ENCODE results near the gene KLHL6.

- no peak for TF ChIP-seq CTCF (IDR thresholded peaks at IDR 0.05)
- no peak for TF ChIP-seq ZBTB43 (CRISPR knock-in tag; IDR thresholded peaks at IDR 0.05)
- no peak for TF ChIP-seq ZNF263 (CRISPR knock-in tag; IDR thresholded peaks at IDR 0.05; ENCODE audit: low read depth)
- TF ChIP-seq, protein P1, sequence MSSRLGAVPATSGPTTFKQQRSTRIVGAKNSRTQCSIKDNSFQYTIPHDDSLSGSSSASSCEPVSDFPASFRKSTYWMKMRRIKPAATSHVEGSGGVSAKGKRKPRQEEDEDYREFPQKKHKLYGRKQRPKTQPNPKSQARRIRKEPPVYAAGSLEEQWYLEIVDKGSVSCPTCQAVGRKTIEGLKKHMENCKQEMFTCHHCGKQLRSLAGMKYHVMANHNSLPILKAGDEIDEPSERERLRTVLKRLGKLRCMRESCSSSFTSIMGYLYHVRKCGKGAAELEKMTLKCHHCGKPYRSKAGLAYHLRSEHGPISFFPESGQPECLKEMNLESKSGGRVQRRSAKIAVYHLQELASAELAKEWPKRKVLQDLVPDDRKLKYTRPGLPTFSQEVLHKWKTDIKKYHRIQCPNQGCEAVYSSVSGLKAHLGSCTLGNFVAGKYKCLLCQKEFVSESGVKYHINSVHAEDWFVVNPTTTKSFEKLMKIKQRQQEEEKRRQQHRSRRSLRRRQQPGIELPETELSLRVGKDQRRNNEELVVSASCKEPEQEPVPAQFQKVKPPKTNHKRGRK (CRISPR knock-in tag; IDR thresholded peaks at IDR 0.05; ENCODE audit: borderline replicate concordance), result no peak
- TF ChIP-seq KAT7 (CRISPR knock-in tag; IDR thresholded peaks at IDR 0.05; ENCODE audit: borderline replicate concordance), result no peak
- TF ChIP-seq NR2C2 (CRISPR knock-in tag; IDR thresholded peaks at IDR 0.05), result no peak
- TF ChIP-seq JUN (CRISPR knock-in tag; IDR thresholded peaks at IDR 0.05), result no peak
- TF ChIP-seq ELF4 (CRISPR knock-in tag; IDR thresholded peaks at IDR 0.05; ENCODE audit: low read depth), result no peak
Observed at GRCh38 chr3:183553334-183554026, 2.0 kb downstream of the KLHL6 start.
